ENCODE results near the gene ZNF549.
A peak's percentile ranks its signal among the peaks of the same experiment; 100 is the strongest.
"Not testable (repeated sequence)": the region's sequence is repeated elsewhere in the genome, so short reads cannot be mapped to it uniquely, and the experiment has no call there.

Gene ZNF549

DNA sequence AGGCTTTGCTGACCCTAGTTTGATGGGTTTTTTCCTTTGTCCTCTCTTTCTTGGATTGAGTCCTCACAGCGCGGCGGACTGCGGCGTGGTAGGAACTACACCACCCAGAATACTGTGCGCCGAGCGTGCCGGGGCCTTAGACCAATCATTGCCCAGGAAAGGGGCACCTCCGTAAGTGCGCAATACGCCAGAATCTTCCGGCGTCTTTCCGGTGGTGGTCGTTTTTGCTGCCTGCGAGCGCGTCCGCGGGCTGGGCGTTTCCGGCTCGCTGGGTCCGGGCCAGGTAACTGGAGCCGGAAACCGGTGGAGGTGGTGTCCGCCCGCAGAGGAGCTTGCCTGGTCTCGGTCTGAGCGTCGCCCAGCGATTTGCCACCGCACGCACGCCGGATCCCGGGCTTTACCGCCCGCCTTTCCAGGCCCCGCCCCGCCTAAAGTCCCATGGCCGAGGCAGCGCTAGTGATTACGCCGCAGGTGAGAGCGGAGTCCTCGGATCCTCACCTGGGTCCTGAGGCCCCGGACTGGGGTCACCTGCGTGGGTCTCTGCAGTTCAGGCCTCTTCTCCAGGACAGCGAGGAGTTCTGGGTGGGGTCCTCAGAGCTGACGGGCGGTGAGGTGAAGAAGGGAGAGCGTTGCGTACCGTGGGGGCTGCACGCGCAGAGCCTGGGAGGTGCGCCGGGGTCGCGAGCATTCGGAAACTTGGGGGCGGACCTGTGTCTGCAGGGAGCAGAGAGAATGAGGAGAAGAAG is at the start of gene ZNF549:
Gene ZNF549 (plus strand): TSS at position 221 of the 746 bp plus-strand sequence. CDS start 218 bp downstream, at position 439.
- DNase-seq: peak; percentile 41

DNA sequence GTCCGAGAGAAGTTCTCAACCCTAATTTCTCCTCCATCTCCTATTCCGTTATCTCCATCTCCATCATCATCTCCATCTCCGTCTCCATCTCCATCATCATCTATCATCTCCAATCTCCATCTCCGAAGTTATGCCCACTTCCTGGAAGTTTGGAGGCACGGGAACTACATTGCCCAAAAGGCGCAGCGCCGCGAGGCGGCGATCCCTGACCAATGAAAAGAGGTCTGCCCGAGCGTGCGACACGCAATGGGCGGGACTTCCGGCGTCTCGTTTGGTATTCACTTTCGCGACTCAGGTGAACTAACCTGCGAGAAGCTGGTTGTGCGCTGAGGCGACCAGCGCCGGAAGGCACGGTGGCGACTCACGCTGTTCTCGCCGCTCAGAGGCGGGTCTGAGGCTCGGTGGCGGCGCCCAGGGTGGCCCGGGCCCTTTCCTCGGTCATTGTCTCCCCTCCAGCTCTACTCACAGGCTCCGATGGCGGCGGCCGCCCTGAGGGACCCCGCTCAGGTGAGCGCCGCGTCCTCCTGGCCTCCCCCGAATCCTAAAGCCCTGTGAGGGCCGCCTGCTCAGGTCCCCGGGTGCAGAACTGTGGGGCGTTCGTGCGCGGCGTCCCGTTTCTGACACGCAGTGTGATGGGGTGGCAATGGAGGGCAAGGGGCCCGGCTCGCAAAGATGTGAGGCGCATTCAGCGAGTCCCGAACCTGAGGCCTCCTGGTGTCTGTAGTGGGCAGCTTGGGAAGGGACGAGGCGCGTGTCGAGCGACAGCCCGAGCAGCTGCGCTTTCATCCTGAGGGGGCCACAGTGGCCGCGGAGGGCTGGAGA is 39.5 kb upstream of the ZNF549 start, which contains the start of gene ZNF419:
Gene ZNF419 (plus strand): TSS at position 274 of the 822 bp plus-strand sequence. CDS start 201 bp downstream, at position 475.
- peak; percentile 78 for DNase-seq

DNA sequence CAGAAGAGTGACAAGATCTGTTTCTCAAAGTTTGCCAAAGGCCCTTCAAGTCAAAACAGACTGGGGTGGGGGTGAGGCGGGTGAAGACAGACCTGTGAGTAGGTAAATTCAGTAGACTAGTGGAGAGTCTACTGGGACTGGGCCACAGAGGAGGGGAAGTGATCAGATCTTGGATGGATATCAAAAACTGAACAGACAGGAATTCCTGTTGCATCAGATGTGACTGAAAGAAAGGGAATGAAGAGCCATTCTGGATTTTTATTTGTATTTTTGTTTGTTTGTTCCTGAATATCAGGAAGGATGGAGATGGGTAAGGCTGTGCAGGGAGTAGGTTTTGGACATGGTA is 38.9 kb upstream of the ZNF549 start:
- peak; percentile 11 for DNase-seq

DNA sequence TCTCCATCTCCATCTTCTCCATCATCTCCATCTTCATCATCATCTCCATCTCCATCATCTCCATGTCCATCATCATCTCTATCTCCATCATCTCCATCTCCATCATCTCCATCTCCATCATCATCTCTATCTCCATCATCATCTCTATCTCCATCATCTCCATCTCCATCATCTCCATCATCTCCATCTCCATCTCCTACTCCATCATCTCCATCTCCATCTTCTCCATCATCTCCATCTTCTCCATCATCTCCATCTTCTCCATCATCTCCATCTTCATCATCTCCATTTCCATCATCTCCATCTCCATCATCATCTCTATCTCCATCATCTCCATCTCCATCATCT is 27.9 kb upstream of the ZNF549 start:
- not testable (repeated sequence) for DNase-seq

DNA sequence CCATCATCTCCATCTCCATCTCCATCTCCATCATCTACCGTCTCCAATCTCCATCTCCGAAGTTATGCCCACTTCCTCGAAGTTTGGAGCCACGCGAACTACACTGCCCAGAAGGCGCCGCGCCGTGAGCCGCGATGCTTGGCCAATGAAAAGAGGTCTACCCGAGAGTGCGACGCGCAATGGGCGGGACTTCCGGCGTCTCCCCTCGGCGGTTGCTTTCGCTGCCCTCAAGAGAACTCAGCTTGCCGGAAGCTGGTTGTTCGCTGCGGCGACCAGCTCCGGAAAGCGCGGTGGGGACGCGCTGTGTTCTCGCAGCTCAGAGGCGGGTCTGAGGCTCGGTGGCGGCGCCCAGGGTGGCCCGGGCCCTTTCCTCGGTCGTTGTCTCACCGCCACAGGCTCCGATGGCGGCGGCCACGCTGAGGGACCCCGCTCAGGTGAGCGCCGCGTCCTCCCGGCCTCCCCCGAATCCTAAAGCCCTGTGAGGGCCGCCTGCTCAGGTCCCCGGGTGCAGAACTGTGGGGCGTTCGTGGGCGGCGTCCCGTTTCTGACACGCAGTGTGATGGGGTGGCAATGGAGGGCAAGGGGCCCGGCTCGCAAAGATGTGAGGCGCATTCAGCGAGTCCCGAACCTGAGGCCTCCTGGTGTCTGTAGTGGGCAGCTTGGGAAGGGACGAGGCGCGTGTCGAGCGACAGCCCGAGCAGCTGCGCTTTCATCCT is 27.3 kb upstream of the ZNF549 start, which contains the start of gene ZNF773:
Gene ZNF773 (plus strand): TSS at position 259 of the 716 bp plus-strand sequence. CDS start 143 bp downstream, at position 402.
- DNase-seq: peak; percentile 92

DNA sequence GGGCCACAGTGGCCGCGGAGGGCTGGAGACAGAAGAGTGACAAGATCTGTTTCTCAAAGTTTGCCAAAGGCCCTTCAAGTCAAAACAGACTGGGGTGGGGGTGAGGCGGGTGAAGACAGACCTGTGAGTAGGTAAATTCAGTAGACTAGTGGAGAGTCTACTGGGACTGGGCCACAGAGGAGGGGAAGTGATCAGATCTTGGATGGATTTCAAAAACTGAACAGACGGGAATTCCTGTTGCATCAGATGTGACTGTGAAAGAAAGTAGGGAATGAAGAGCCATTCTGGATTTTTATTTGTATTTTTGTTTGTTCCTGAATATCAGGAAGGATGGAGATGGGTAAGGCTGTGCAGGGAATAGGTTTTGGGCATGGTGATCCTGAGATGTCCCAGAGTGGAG is 26.8 kb upstream of the ZNF549 start:
- peak; percentile 36 for DNase-seq

DNA sequence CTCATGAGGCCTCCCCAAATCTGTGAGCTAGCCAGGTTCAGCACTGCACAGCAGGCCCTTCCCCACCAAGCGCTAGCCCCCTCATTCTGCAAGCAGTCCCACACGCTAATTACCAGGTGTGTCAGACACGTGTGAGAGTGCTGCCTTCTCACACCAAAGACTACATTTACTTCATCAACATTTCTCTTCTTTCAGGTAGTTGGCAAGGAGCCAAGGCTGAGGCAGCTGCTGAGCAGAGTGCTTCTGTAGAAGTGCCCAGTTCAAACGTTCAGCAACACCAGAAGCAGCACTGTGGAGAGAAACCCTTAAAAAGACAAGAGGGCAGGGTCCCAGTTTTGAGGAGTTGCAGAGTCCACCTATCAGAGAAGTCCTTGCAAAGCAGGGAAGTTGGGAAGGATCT is 21.0 kb upstream of the ZNF549 start:
- DNase-seq: no peak

DNA sequence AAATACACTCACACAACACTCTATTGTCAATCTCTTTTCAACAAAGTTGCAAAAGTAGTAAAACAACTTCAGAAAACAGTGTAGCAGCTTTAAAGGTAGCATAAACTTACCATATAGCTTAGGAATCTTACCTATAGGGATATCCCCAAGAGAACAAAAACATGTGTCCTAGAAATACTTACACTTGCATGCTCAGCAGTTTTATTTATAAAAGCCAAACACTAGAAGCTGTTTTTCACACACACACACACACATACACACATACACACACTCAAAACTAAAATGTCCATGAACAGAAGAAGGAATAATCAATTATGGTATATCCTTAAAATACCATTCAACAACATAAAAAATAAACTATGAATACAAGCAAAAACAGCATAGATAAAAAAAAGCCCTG is 15.7 kb upstream of the ZNF549 start:
- no peak for DNase-seq

DNA sequence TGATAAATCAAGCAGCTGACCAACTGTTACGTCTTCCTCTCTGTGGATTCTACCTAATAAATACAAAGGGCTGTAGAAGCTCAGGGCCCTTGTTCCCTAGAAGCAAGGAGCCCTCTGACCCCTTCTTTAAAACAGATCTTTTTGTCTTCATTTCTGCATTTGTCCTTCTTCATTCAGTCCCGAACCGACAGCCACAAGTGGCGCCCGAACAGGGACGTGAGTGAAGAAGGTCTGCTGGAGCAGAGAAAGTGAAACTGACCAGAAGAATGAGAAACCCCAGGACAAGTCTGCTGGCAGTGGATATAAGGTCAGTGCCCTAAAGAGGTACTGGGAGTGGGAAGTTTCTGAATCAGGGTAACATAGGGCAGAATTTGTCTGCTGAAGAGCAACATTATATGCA is 14.3 kb upstream of the ZNF549 start:
- DNase-seq: no peak

DNA sequence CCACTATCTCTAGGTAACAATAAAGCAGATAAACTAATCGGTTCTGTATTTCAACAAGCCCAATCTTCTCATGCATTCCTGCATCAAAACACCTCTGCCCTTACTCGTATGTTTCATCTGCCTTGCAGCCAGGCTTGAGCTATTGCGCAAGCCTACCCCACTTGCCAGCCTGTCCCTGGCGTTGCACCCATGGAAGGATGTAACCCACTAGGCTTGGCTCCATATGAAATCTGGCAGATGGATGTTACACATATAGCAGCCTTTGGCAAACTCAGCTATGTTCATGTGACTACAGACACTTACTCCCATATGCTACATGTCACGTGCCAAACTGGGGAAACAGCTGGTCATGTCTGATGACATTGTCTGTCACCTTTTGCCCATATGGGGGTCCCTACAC is 11.9 kb upstream of the ZNF549 start:
- no peak for DNase-seq

DNA sequence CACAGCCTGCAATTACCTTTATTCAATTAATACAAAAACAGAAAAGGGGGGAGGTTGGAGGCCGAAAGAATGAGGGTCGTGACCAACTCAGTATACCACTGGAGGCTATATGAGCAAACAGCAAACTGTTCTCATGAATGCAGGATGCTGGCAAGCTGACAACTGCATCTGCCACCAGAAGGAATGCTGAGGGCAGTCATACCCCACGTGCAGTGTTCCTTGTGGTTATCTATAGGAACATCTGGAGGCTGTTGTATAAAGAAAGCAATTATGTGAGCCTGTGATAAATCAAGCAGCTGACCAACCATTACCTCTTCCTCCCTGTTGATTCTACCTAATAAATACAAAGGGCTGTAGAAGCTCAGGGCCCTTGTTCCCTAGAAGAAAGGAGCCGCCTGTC is 9.1 kb upstream of the ZNF549 start:
- DNase-seq: not testable (repeated sequence)

DNA sequence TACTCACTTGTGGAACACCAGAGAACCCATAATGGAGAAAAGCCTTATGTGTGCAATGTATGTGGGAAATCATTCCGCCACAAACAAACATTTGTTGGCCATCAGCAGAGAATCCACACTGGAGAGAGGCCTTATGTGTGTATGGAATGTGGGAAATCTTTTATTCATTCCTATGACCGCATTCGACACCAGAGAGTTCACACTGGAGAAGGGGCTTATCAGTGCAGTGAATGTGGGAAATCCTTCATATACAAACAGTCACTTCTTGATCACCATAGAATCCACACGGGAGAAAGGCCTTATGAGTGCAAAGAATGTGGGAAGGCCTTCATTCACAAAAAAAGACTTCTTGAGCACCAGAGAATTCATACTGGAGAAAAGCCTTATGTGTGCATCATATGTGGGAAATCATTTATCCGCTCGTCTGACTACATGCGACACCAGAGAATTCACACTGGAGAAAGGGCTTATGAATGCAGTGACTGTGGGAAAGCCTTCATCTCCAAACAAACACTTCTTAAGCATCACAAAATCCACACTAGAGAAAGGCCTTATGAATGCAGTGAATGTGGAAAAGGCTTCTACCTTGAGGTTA is 10.9 kb downstream of the ZNF549 start:
- DNase-seq: no peak

DNA sequence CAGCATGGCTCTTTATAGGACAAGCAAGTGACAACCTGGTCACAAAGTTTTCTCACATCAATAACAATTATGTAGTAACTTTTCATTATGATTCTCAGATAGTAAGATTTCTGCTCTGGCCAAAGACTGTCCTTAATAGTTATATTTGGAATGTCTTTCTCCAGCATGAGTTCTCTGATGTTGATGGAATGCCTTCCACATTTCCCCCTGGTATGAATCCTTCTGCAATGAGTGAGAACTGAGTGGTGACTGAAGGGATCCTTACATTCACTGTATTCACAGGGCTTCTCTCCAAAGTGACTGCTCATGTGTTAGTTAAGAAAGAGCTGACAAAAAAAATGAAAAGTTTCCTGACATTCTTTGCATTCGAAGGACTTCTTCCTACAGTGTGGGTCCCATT is 19.4 kb downstream of the ZNF549 start:
- no peak for DNase-seq

DNA sequence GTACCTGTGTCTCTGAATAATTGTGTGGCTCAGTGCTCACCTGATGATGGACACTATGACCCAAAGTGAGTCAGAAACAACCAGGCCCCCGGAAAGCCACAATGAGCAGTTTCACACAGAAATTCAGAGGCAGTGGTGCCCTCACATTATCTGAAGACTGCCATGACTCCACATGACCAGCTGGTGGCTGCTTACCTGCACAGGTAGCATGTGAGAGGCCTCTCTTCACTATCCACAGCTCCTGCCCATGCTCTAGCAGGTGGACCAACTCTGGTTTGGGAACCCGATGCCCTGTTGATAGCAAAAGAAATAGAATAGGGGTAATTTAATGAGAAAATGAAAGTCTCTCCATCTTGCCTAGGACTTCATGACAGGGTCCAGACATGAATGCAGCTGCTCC is 25.3 kb downstream of the ZNF549 start:
- DNase-seq: no peak

DNA sequence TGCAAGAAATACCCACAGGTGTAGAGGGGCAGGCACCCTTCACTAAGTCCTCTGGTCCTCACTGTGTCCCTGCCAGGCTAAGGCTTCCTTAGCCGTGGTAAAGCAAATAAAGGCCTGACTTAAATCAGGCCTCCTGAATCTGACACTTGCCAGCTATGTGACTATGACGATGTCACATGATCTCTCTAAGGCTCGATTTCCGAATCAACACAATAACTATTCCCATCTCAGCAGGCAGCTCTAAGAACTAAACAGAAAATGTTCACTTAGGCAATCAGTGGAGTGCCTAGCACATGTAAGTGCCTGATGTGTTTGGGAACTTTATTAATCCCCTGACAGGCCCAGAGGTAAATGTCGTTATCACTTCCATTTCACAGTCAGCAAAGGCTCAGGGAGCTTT is 30.5 kb downstream of the ZNF549 start:
- no peak for DNase-seq

DNA sequence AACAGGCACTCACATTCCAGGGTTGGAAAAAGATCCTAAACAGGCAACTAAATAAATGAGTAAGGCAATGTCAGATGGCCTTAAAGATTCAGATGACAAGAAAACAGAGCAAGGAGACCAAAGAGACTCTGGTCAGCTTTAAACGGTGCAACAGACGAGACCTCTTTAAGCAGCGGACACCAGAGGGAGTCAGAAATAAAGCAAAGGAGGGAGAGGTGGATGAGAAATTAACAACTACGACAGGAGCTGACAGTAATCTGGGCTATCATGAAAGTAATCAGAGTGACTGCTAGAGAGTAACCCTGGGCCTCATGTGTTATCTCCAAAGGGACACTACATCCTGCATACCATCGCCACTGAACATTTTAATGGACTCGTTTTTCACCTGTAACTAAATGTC is 31.4 kb downstream of the ZNF549 start:
- no peak for DNase-seq

DNA sequence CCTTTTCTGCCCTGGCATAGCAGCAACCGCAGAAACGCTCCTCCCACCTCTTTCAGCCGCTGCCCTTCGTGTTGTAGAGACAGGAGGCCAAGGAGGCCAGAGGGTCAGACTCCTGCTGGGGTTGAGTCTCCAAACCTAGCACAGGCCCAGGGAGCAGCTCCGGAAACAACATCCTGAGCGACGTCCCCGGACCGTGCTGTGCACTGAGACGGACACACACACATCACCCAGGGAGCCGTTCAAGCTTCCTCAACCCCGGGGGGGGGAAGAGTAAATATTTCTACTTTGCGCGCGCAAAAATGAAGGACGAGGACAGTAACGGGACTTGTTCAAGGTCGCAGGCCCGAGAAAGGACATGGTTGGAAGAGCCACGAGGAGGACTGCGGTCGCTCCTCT is 31.9 kb downstream of the ZNF549 start:
- DNase-seq: peak; percentile 8

DNA sequence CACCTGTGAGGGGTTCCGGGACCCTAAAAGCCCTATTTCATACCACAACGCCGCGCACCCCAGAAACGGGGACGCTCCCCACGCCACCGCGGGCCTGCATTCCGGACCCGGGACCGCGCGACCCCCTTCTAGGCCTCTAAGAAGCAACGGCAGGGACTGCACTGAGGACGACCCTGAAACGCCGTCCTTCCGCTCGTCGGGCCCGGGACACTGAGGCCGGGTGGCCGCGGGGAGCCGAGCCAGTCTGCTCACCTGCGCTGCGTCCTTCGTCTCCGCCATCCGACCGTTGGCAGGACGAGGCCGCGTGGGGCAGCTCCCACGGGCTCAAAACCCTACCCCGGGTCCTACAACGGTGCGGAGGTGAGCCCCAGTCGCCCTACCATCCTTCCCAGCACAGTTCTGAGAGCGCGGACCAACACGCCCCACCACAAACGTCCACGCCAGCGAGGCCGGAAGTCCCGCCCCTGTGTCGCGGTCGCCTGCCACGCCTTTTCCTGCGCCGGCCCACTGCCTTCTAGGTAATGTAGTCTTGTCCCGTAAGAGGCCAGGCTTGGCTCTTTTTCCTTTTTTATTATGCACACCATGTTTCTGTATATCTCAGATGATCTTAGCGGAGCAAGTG is 32.4 kb downstream of the ZNF549 start, which contains the start of gene ZNF550:
Gene ZNF550 (minus strand): TSS at position 460 of the 622 bp plus-strand sequence. CDS start 181 bp downstream, at position 279.
- peak; percentile 86 for DNase-seq

DNA sequence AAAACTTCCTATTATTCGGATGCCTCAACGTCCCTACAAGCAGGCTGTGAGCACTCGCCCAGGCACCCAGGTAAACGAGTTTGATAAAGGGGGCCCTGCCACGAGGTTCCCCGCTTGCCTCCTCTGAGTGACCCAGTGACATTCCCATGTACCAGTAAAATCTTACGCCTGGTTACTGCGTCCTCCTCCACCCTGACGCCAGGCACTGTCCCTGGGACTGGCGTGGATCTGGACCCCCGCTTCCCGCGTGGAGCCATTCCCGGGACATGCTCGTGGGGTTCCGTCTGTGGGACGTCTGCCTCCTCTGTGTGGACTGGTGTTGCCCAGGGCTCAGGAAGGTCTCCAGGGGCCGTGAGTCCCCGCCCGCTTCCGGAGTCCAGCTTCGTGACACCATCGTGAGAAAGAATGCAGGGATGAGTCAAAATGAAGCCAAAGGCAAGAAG is 32.9 kb downstream of the ZNF549 start:
- peak; percentile 39 for DNase-seq

DNA sequence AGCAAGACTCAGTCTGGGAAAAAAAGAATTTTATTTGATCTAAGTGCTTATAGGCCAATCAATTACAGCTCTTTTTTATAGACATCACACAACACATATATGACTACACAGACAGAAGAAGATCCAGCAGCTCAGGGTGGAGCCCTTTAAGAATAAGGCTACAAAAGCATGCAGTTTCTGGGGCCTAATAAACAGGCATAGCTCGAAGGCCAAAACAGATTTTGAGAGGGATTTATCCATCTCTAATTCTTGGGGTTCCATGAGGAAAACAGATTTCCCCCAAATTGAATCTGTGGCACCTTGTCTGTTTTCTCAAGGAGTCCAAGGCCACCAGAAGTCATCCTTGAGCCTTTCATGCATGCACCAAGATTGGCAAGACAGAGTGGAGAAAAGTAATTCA is 36.4 kb downstream of the ZNF549 start:
- no peak for DNase-seq

DNA sequence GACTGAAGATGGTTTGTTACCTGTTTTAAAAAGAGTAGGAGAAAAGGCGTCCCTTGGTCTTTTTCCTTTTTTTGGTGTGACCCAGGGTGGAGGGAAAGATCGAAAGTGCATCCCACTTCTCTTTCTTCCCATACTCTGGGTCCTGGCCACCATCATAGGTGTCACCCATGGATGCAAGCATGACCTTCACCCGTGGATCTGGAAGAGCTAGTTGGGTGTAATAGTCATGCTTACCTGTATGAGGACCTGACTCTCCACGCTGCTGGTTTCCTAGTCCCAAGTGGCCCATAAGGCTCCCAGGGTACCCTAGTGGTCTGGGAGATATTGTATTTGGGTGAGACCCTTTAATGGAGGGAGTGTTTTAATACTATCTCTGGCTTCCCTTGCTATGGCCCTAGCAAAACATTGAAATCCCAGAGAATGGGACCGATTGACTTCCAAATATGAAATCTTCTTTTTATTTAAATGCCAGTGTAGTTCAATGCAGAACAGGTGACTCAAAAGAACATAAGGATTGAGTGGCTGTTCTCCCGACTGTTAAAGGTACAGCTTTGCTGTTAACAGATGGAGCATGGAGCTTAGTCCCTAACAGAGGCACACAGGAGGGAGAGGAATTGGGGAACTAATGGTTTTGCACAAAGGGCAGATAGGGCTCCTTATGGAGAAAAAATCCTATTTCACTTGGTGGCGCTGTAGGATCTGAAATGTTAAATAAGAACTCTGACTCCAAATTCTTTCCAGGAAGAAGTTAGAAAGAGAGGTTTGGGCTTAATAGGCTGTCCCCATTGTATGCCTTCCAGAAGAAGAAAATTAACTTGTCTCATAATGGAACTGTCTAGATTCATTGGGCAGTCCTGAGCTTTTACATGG is 39.5 kb downstream of the ZNF549 start:
- DNase-seq: peak; percentile 9

All from HCEC 1CT (cell line).